Vagina (tissue), 2 donors: ENCODE measurements around the gene VPS8. TPM values are rescaled to one million over a fixed set of nuclear protein-coding genes. Genes with fewer than 3 reads are reported as not detected.

Experiments used
- DNase-seq, 2 donors: peaks; one replicate each; pipeline ENCODE4 v3.0.0-alpha.2; 2017; ENCODE audit errors: extremely low spot score in 2 of 2
- H3K27ac ChIP-seq: fragments of 200-600 bp; sonication (generic); one replicate; pipeline ENCODE4 v1.5.1; 2019
- H3K27me3 ChIP-seq: fragments of 200-600 bp; sonication (generic); one replicate; pipeline ENCODE4 v1.5.1; 2019
- H3K36me3 ChIP-seq, 2 donors: fragments of 200-600 bp; sonication (generic); one replicate each; pipeline ENCODE4 v1.5.1; 2017 to 2019
- H3K4me1 ChIP-seq: fragments of 200-600 bp; sonication (generic); one replicate; pipeline ENCODE4 v1.5.1; 2019
- H3K4me3 ChIP-seq, 2 donors: fragments of 200-600 bp; sonication (generic); 1 replicate in 1 of 2; 2 replicates in 1 of 2; pipeline ENCODE4 v1.5.1; 2016 to 2019
- H3K9me3 ChIP-seq: fragments of 200-600 bp; sonication (generic); one replicate; pipeline ENCODE4 v1.5.1; 2019
- CTCF ChIP-seq, 3 experiments: fragments of 450-650 bp in 2 of 3; fragments of 200-600 bp in 1 of 3; sonication (generic) in 1 of 3; IDR thresholded peaks; one replicate each; pipeline ENCODE4 v1.5.1; 2017 to 2019; ENCODE audit warnings: antibody characterized with exemption in 3 of 3, mild to moderate bottlenecking in 2 of 3, moderate library complexity in 2 of 3
- POLR2A ChIP-seq, 2 donors: fragments of 450-650 bp; IDR thresholded peaks; one replicate each; pipeline ENCODE4 v1.6.1; 2017; ENCODE audit warnings: antibody characterized with exemption in 2 of 2, mild to moderate bottlenecking in 2 of 2, moderate library complexity in 2 of 2
- POLR2AphosphoS5 ChIP-seq, 2 donors: sonication (generic); formaldehyde crosslinking; IDR thresholded peaks; one replicate each; pipeline ENCODE4 v1.9.0; 2017; ENCODE audit warnings: antibody characterized with exemption in 2 of 2, mild to moderate bottlenecking in 2 of 2, low read depth in 1 of 2; ENCODE audit not compliant: insufficient read depth in 1 of 2
- intact Hi-C: fragments of 100-400 bp; cut with DNase I; formaldehyde crosslinking; loops from one replicate; pipeline ENCODE4 v1.15.1; 2023
- total RNA-seq: library from RNA; depleted of rRNA; stranded (reverse); fragments of >200 nt; gene quantifications from one replicate; pipeline ENCODE4 v1.2.3, GENCODE V29; 2016

VPS8 gene
- total RNA-seq, 1 donor from 2014 or later: 52.3 TPM

- Histone ChIP-seq H3K4me1 (peaks cover 13% of the 10 kb centered on the region), H3K27ac (no peak overlapping the region), H3K27me3 (no peaks in the 10 kb centered on the region), H3K4me3 (no peak overlapping the region), H3K36me3 (peaks cover 0 to 53% of the 10 kb centered on the region in 2 donors), H3K9me3 (no peaks in the 10 kb centered on the region)
- TF ChIP-seq POLR2A (IDR thresholded peaks at IDR 0.05): no peak
- no peak for TF ChIP-seq POLR2AphosphoS5 (IDR thresholded peaks at IDR 0.05; ENCODE audit: insufficient read depth in 1 of 2, low read depth in 1 of 2)
- no peak for TF ChIP-seq CTCF (IDR thresholded peaks at IDR 0.05)
- intact Hi-C loops: no loop called here
- DNase-seq: no peak
Measured at GRCh38 chr3:185049710-185050109, 237.7 kb downstream of the VPS8 start.

GRCh38 chr3:185051801-185052200, 239.8 kb downstream of the VPS8 start:
- intact Hi-C loops: no loop called here
- DNase-seq: no peak
- Histone ChIP-seq H3K4me3 (no peak overlapping the region), H3K36me3 (peaks cover 0 to 53% of the 10 kb centered on the region in 2 donors), H3K9me3 (peaks cover 4% of the 10 kb centered on the region), H3K27ac (no peak overlapping the region), H3K4me1 (no peaks in the 10 kb centered on the region), H3K27me3 (no peaks in the 10 kb centered on the region)
- TF ChIP-seq POLR2A (IDR thresholded peaks at IDR 0.05): no peak
- TF ChIP-seq POLR2AphosphoS5 (IDR thresholded peaks at IDR 0.05; ENCODE audit: insufficient read depth in 1 of 2, low read depth in 1 of 2): no peak
- TF ChIP-seq CTCF (IDR thresholded peaks at IDR 0.05): no peak

DNA sequence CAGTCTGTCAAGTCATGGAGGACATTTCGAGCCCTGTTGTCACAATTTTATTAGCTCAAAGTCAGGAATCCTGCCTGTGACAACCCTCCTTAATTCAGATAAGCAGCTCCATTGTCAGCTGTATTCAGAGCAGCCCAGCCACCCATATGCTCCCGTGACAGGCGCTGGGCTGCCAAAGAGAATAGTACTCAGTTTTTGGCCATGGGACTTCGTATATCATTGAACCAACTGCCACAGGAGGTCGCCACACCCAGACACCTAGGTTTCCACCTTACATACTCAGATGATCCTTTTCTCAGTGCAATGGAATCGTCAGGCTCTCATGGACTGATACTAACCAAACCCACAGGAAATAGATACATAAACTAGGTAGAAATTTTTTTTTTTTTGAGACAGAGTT, 240.7 kb downstream of the VPS8 start:
- Histone ChIP-seq H3K27ac (no peak overlapping the region), H3K4me3 (no peak overlapping the region), H3K36me3 (peaks cover 0 to 53% of the 10 kb centered on the region in 2 donors), H3K4me1 (no peaks in the 10 kb centered on the region), H3K9me3 (peaks cover 4% of the 10 kb centered on the region), H3K27me3 (no peaks in the 10 kb centered on the region)
- TF ChIP-seq POLR2A (IDR thresholded peaks at IDR 0.05): no peak
- TF ChIP-seq POLR2AphosphoS5 (IDR thresholded peaks at IDR 0.05; ENCODE audit: insufficient read depth in 1 of 2, low read depth in 1 of 2): no peak
- TF ChIP-seq CTCF (IDR thresholded peaks at IDR 0.05): no peak
- intact Hi-C loops: no loop called here
- no peak for DNase-seq

- intact Hi-C loops: no loop called here
- DNase-seq: no peak
- TF ChIP-seq CTCF (IDR thresholded peaks at IDR 0.05): no peak
- no peak for TF ChIP-seq POLR2AphosphoS5 (IDR thresholded peaks at IDR 0.05; ENCODE audit: insufficient read depth in 1 of 2, low read depth in 1 of 2)
- TF ChIP-seq POLR2A (IDR thresholded peaks at IDR 0.05): no peak
- H3K36me3 ChIP-seq: peaks cover 0 to 25% of the 10 kb centered on the region in 2 donors
- peaks cover 4% of the 10 kb centered on the region for H3K9me3 ChIP-seq
- no peaks in the 10 kb centered on the region for H3K4me1 ChIP-seq
- no peak overlapping the region for H3K4me3 ChIP-seq
- H3K27ac ChIP-seq: no peak overlapping the region
- H3K27me3 ChIP-seq: no peaks in the 10 kb centered on the region
Measured at GRCh38 chr3:185056908-185057307, 244.9 kb downstream of the VPS8 start.

- TF ChIP-seq CTCF (IDR thresholded peaks at IDR 0.05) (no peak), POLR2A (IDR thresholded peaks at IDR 0.05) (no peak), POLR2AphosphoS5 (IDR thresholded peaks at IDR 0.05; ENCODE audit: insufficient read depth in 1 of 2, low read depth in 1 of 2) (no peak)
- intact Hi-C loops: no loop called here
- H3K9me3 ChIP-seq: peaks cover 4% of the 10 kb centered on the region
- H3K27ac ChIP-seq: no peak overlapping the region
- no peak overlapping the region for H3K4me3 ChIP-seq
- DNase-seq: no peak
- H3K36me3 ChIP-seq: peaks cover 0 to 15% of the 10 kb centered on the region in 2 donors
- no peaks in the 10 kb centered on the region for H3K27me3 ChIP-seq
- no peaks in the 10 kb centered on the region for H3K4me1 ChIP-seq
Measured at GRCh38 chr3:185057829-185058228, 245.9 kb downstream of the VPS8 start.
